GM18498 (cell line): ENCODE results near the gene SLC4A2.

ENCODE experiments used
- ATAC-seq: cut with Tn5 transposase; IDR thresholded peaks from one replicate; pipeline ENCODE4 v1.9.1; 2021; ENCODE audit warnings: mild to moderate bottlenecking, moderate library complexity; ENCODE audit not compliant: unreplicated experiment

The SLC4A2 gene

DNA sequence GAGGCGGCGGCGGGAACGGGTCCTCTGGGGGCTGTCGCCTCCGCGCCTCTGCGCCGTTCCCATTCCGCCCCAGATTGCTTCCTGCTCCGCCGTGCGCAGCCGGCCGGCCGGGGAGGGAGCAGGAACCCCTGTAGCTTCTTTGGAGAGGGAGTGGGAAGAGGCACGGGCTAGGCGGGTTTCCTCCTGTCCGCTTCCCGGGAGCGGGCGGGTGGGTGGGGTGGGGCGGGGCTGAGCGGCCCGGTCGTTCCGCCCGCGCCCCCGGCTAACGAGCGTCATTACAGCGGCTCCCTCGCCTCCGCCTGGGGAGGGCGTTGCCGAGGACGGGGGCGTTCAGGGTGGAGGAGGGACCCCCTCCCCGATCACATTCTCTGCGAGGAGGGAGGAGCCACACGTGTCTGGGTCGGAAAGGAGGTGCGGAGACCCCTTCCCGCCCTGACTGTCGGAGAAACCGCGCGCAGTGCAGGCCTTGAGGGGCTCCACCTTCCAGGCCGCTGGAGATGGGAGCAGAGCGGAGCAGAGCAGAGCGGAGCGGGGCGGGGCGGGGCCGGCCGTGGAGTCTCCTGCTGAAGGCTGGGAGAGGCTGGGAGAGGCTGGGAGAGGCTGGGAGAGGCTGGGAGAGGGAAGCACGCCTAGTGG is 66.6 kb downstream of the SLC4A2 start:
- no peak for ATAC-seq
